ENCODE results near the gene CARNS1. TPM values are rescaled to one million over a fixed set of nuclear protein-coding genes. Genes with fewer than 3 reads are reported as not detected.

Gene CARNS1
- total and polyA plus RNA-seq, 9 of the 15 experiments (the other 6 are each of a cell fraction or from before 2014, with no cell fraction given): 0.01 to 0.18 (median 0.06) TPM; not detected in 3

GRCh38 chr11:67468759-67469507 is 53.5 kb downstream of the CARNS1 start, which contains the start of gene TMEM134 (continued):
- 0 out of 4 replicates have a peak, but pooled peaks of 1 of the 2 experiments have one; percentile 37 for TF ChIP-seq UBTF (IDR thresholded peaks at IDR 0.05; ENCODE audit: borderline replicate concordance in 1 of 2, low read depth in 2 of 2, low read length in 2 of 2)
- no peak for TF ChIP-seq MTA2 (IDR thresholded peaks at IDR 0.05; ENCODE audit: low read depth)
- peak; percentile 86; the same call in 1 of the 2 replicates for TF ChIP-seq KDM2B (CRISPR knock-in tag; IDR thresholded peaks at IDR 0.05)
- no peak for TF ChIP-seq BMI1 (IDR thresholded peaks at IDR 0.05; ENCODE audit: low read length)
- TF ChIP-seq DDX20 (tag; IDR thresholded peaks at IDR 0.05; ENCODE audit: low read depth): no peak
- TF ChIP-seq KHSRP (IDR thresholded peaks at IDR 0.05): no peak
- TF ChIP-seq NFRKB (IDR thresholded peaks at IDR 0.05; ENCODE audit: low read depth): no peak
- TF ChIP-seq GATA2 (CRISPR knock-in tag; IDR thresholded peaks at IDR 0.05): no peak
- no peak; the same call in 1 of the 2 replicates for TF ChIP-seq CTBP1 (IDR thresholded peaks at IDR 0.05; ENCODE audit: borderline replicate concordance)
- no peak for TF ChIP-seq TARDBP (IDR thresholded peaks at IDR 0.05)
- no peak for TF ChIP-seq NKRF (IDR thresholded peaks at IDR 0.05; ENCODE audit: borderline replicate concordance)
- TF ChIP-seq FOS (IDR thresholded peaks at IDR 0.05; ENCODE audit: extremely low read depth, insufficient read length): no peak
- TF ChIP-seq ZNF75A (CRISPR knock-in tag; IDR thresholded peaks at IDR 0.05): no peak
- 0 out of 2 replicates have a peak, but pooled peaks have one; percentile 13 for TF ChIP-seq GMEB1 (CRISPR knock-in tag; IDR thresholded peaks at IDR 0.05)
- TF ChIP-seq, protein P1, sequence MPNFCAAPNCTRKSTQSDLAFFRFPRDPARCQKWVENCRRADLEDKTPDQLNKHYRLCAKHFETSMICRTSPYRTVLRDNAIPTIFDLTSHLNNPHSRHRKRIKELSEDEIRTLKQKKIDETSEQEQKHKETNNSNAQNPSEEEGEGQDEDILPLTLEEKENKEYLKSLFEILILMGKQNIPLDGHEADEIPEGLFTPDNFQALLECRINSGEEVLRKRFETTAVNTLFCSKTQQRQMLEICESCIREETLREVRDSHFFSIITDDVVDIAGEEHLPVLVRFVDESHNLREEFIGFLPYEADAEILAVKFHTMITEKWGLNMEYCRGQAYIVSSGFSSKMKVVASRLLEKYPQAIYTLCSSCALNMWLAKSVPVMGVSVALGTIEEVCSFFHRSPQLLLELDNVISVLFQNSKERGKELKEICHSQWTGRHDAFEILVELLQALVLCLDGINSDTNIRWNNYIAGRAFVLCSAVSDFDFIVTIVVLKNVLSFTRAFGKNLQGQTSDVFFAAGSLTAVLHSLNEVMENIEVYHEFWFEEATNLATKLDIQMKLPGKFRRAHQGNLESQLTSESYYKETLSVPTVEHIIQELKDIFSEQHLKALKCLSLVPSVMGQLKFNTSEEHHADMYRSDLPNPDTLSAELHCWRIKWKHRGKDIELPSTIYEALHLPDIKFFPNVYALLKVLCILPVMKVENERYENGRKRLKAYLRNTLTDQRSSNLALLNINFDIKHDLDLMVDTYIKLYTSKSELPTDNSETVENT (CRISPR knock-in tag; IDR thresholded peaks at IDR 0.05): peak; percentile 81; the same call in 1 of the 2 replicates
- no peak for TF ChIP-seq TCF7L2 (IDR thresholded peaks at IDR 0.05; ENCODE audit: low read depth, low read length)
- no peak for TF ChIP-seq MYNN (IDR thresholded peaks at IDR 0.05)
- no peak for TF ChIP-seq MYNN (CRISPR knock-in tag; IDR thresholded peaks at IDR 0.05)
- 0 out of 2 replicates have a peak, but pooled peaks have one; percentile 80 for TF ChIP-seq GATAD2A (IDR thresholded peaks at IDR 0.05)
- TF ChIP-seq, protein P2, sequence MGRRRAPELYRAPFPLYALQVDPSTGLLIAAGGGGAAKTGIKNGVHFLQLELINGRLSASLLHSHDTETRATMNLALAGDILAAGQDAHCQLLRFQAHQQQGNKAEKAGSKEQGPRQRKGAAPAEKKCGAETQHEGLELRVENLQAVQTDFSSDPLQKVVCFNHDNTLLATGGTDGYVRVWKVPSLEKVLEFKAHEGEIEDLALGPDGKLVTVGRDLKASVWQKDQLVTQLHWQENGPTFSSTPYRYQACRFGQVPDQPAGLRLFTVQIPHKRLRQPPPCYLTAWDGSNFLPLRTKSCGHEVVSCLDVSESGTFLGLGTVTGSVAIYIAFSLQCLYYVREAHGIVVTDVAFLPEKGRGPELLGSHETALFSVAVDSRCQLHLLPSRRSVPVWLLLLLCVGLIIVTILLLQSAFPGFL (CRISPR knock-in tag; IDR thresholded peaks at IDR 0.05): no peak
- TF ChIP-seq PRMT5 (CRISPR knock-in tag; IDR thresholded peaks at IDR 0.05): no peak

All from K562 (cell line).